ENCODE measurements around the gene CLEC16A. TPM values are rescaled to one million over a fixed set of nuclear protein-coding genes. Genes with fewer than 3 reads are reported as not detected.

CLEC16A gene
- total and polyA plus RNA-seq, 9 of the 15 experiments (the other 6 are each of a cell fraction or from before 2014, with no cell fraction given): 1.00 to 22.3 (median 10.0) TPM

DNA sequence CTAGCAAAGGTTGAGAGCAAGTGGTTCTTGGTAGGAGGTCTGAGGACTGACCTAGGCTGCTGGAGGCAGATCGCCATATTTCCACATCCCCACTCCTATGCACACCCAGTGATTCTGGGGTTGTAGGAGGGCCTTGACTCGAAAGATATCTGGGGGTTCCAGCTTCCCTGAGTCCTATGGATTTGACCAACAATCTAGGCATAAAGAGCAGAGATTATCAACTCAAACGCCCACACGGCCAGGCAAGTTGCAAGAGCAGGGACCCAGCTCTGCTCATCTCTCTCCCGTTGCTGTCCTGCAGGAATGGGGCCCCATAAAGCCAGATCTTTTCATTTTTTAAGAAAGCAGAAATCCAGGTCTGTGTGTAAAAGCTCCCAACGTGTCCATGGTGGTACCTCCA, 217.1 kb downstream of the CLEC16A start:
- Histone ChIP-seq H3K4me3 (no peak overlapping the region), H3K27ac (ENCODE audit: extremely low read depth, low read depth, low read length) (no peak overlapping the region), H3K4me2 (ENCODE audit: insufficient read depth, low read length) (peak overlapping the region; percentile 46; the same call in 1 of the 2 replicates), H3K4me1 (replicated peaks in 1 of 2; ENCODE audit: control insufficient read depth in 2 of 2, insufficient read depth in 2 of 2, low read length in 2 of 2) (peaks cover 47 to 59% of the 10 kb centered on the region in 2 experiments), H3K9ac (ENCODE audit: insufficient read depth in 1 of 2, low read depth in 2 of 2, low read length in 2 of 2) (peak overlapping the region in 1 of 2 experiments; percentile 23; a peak in 1 of 4 replicates), H3K36me3 (ENCODE audit: control insufficient read depth, insufficient read depth, low read length) (no peaks in the 10 kb centered on the region), H3K9me3 (replicated peaks; ENCODE audit: control insufficient read depth, insufficient read depth, low read depth, low read length) (no peaks in the 10 kb centered on the region), H3K79me2 (ENCODE audit: control insufficient read depth, insufficient read depth, low read length) (no peaks in the 10 kb centered on the region), H3K9me1 (ENCODE audit: control insufficient read depth, insufficient read depth, low read length) (no peaks in the 10 kb centered on the region), H3K27me3 (ENCODE audit: control insufficient read depth in 2 of 2, insufficient read depth in 2 of 2, low read length in 2 of 2) (no peaks in the 10 kb centered on the region), H2AFZ (ENCODE audit: low read depth, low read length) (no peak overlapping the region), H4K20me1 (replicated peaks; ENCODE audit: control insufficient read depth, insufficient read depth, low read length) (no peaks in the 10 kb centered on the region)
- no TSS peak for BruUV-seq (replicated peaks)
- FAIRE-seq (peak; percentile 52), DNase-seq (ENCODE audit: extremely low read depth in 1 of 4, low spot score in 3 of 4) (peak in 2 of 4 experiments; percentile 45 to 64), ATAC-seq (peak; percentile 37)
- intact Hi-C loops (cut with micrococcal nuclease): loop anchor here (2.0 to 5.0 kb wide), 2 partner anchors 57 to 189 kb away; no protein-coding TSS in a partner anchor
- WGBS (ENCODE audit: insufficient coverage, low coverage, missing lambda C conversion rate): 11% methylated on average over 6 of the region's 6 CpGs
- in situ Hi-C loops (cut with MboI): no loop called here
- TF ChIP-seq, protein P1, sequence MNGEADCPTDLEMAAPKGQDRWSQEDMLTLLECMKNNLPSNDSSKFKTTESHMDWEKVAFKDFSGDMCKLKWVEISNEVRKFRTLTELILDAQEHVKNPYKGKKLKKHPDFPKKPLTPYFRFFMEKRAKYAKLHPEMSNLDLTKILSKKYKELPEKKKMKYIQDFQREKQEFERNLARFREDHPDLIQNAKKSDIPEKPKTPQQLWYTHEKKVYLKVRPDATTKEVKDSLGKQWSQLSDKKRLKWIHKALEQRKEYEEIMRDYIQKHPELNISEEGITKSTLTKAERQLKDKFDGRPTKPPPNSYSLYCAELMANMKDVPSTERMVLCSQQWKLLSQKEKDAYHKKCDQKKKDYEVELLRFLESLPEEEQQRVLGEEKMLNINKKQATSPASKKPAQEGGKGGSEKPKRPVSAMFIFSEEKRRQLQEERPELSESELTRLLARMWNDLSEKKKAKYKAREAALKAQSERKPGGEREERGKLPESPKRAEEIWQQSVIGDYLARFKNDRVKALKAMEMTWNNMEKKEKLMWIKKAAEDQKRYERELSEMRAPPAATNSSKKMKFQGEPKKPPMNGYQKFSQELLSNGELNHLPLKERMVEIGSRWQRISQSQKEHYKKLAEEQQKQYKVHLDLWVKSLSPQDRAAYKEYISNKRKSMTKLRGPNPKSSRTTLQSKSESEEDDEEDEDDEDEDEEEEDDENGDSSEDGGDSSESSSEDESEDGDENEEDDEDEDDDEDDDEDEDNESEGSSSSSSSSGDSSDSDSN (IDR thresholded peaks at IDR 0.05; ENCODE audit: borderline replicate concordance in 1 of 2, low read depth in 2 of 2, low read length in 2 of 2): 0 out of 4 replicates have a peak, but pooled peaks of 1 of the 2 experiments have one; percentile 31
- no peak for TF ChIP-seq DDX20 (tag; IDR thresholded peaks at IDR 0.05; ENCODE audit: low read depth)
- peak in 1 of 2 experiments; percentile 46; a peak in 2 of 4 replicates for TF ChIP-seq KDM1A (IDR thresholded peaks at IDR 0.05)
- TF ChIP-seq TCF3 (CRISPR knock-in tag; IDR thresholded peaks at IDR 0.05): peak; percentile 45
- TF ChIP-seq CBFA2T2 (conservative IDR thresholded peaks at IDR 0.05): peak; percentile 32; the same call in 1 of the 2 replicates
- peak; percentile 69 for TF ChIP-seq EGR1 (conservative IDR thresholded peaks at IDR 0.05)
- no peak for TF ChIP-seq ZSCAN29 (IDR thresholded peaks at IDR 0.05)
- peak; percentile 67 for TF ChIP-seq CBFA2T3 (IDR thresholded peaks at IDR 0.05)
- peak in 1 of 2 experiments; percentile 76; a peak in 2 of 4 replicates for TF ChIP-seq RCOR1 (IDR thresholded peaks at IDR 0.05; ENCODE audit: borderline replicate concordance in 1 of 2, low read depth in 2 of 2, low read length in 2 of 2)
- TF ChIP-seq MTF1 (CRISPR knock-in tag; IDR thresholded peaks at IDR 0.05; ENCODE audit: borderline replicate concordance): no peak
- ChIA-PET CTCF (ENCODE audit: low intra/inter-chr PET ratio) (no interaction called here), POLR2A (interaction anchor here (0.6 to 1.4 kb wide), 8 partner anchors 12 to 689 kb away, joined by 3 to 5 read pairs (median 3); no protein-coding TSS in a partner anchor)

All from K562 (cell line).